Heart right ventricle (tissue), 16 donors: ENCODE data around the gene NUDT4. TPM values are rescaled to one million over a fixed set of nuclear protein-coding genes. Genes with fewer than 3 reads are reported as not detected.
A peak's percentile ranks its signal among the peaks of the same experiment; 100 is the strongest.

Source experiments
- ATAC-seq, 8 donors: fragments of 200-7000 bp; cut with Tn5 transposase; one replicate each; pipeline ENCODE4 v1.9.1; 2020; ENCODE audit warnings: mild to moderate bottlenecking in 8 of 8, moderate library complexity in 8 of 8, moderate number of reproducible peaks in 1 of 8
- DNase-seq, 2 donors: peaks; one replicate each; pipeline ENCODE4 v3.0.0-alpha.2; 2020
- H3K27ac ChIP-seq, 10 donors: fragments of 200-600 bp; sonication (generic) in 2 of 10; one replicate each; pipeline versions ENCODE4 v1.5.0 to v1.8.0; 2020 to 2022; ENCODE audit warnings: mild to moderate bottlenecking in 3 of 10
- H3K27me3 ChIP-seq, 7 donors: fragments of 200-600 bp; one replicate each; pipeline ENCODE4 v1.8.0; 2021 to 2022; ENCODE audit warnings: mild to moderate bottlenecking in 2 of 7
- H3K36me3 ChIP-seq, 9 donors: fragments of 200-600 bp; sonication (generic) in 1 of 9; one replicate each; pipeline versions ENCODE4 v1.5.0 to v1.8.0; 2020 to 2022; ENCODE audit warnings: mild to moderate bottlenecking in 2 of 9
- H3K4me1 ChIP-seq, 9 donors: fragments of 200-600 bp; sonication (generic) in 1 of 9; one replicate each; pipeline versions ENCODE4 v1.5.0 to v1.8.0; 2020 to 2022; ENCODE audit warnings: mild to moderate bottlenecking in 4 of 9
- H3K4me3 ChIP-seq, 10 donors: fragments of 200-600 bp; sonication (generic) in 2 of 10; one replicate each; pipeline versions ENCODE4 v1.5.0 to v1.8.0; 2020 to 2022; ENCODE audit warnings: mild to moderate bottlenecking in 7 of 10, moderate library complexity in 2 of 10
- H3K9me3 ChIP-seq, 11 donors: fragments of 200-600 bp in 10 of 11; sonication (generic) in 2 of 11; one replicate each; pipeline versions ENCODE4 v1.5.0 to v1.8.0; 2013 to 2022; ENCODE audit warnings: mild to moderate bottlenecking in 2 of 11, control low read depth in 1 of 11, moderate library complexity in 1 of 11
- WGBS, 2 donors: extraction: QIAGEN DNeasy Blood & Tissue Kit; methylation state at CpG; one replicate each; pipeline ENCODE4 v1.1.7; 2013; ENCODE audit warnings: inconsistent platforms in 1 of 2; 5-methylcytosine and 5-hydroxymethylcytosine counted together
- intact Hi-C, 10 donors: fragments of 100-400 bp; cut with DNase I; formaldehyde crosslinking; loops; one replicate each; pipeline versions ENCODE4 v1.11.1 to v1.14.2; 2022
- polyA plus RNA-seq, 2 donors: library from polyadenylated mRNA; stranded (reverse); fragments of 200-250 nt; gene quantifications; one replicate each; pipeline ENCODE4 v1.2.3, GENCODE V29; 2013
- total RNA-seq, 10 donors: library from RNA; stranded (reverse); fragmentation: NEBNext Ultra II Directional in 3 of 10; extraction: Animal tissue kit (Norgen Biotek cat#: 25700) in 3 of 10; gene quantifications; one replicate each; pipeline versions ENCODE4 v1.2.1 to v1.2.4, GENCODE V29; 2021 to 2023
- TF ChIP-seq, protein P1 (sequence below), 9 donors: fragments of 200-600 bp; sonication (generic) in 2 of 9; IDR thresholded peaks; one replicate each; pipeline versions ENCODE4 v1.5.0 to v1.8.0; 2021 to 2022; ENCODE audit warnings: antibody characterized with exemption in 9 of 9, mild to moderate bottlenecking in 5 of 9, moderate library complexity in 1 of 9
- donor health status: Arrhythmogenic right ventricular cardiomyopathy.
- donor health status: ischemic (EF 13 %, LVEDD 7.1; RV severe dilation, severe dysfunction).
- donor health status: healthy with polysubstance abuse.
- donor health status: DM: no; HTN: yes; CAD: no.
- donor health status: DM: no; HTN: no; CAD: no.
- donor health status: ischemic (EF 25% LVEDD 6.9; RV normal size, moderate dysfunction).
- donor health status: ischemic (EF 25% LVEDD 5.7; RV mildly dilated, moderate dysfunction).
- donor health status: healthy.
- donor health status: DM: yes; HTN: yes; CAD: no.
- donor health status: Ischemic cardiomyopathy.
- donor health status: ischemic (EF 35%, LVEDD 5.7; RV mildly dilated, moderate dysfunction).
- donor health status: nonischemic (EF 11% LVEDD 7.7; RV severe dilation, severe dysfunction).
- donor health status: DM: yes; HTN: yes; CAD: no.
- donor health status: PGD.
- donor health status: ischemic (EF 29% LVEDD 5.4; RV normal size, mild dysfunction).
- donor health status: nonischemic (EF 23%, LVEDD 6.1; RV moderate dilation, normal function).

Gene NUDT4
- total and polyA plus RNA-seq, 12 donors, result 61.1 to 663 (median 210) TPM

DNA sequence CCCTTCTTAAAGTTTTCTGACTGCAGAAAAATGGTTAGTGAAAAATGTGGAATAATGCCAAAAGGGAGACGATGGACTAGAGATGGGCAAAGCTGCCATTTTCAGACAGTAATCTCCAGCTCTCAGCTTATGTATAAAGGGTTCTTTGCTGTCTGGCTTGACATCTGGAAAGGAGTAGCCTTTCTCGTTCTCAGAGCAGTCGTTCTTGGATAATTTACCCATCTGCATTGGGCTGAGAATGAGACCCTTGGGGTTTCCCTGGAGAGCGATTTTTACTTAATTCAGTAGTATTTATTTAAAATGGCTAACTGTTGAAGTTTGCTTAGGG lies 1.2 kb downstream of the NUDT4 start:
- ATAC-seq (no peak), DNase-seq (no peak)
- WGBS, 2 donors, result 0 to 2% methylated on average over 4 of the region's 4 CpGs
- peaks cover 0 to 75% (median 47%) of the 10 kb centered on the region in 9 donors for H3K4me1 ChIP-seq
- TF ChIP-seq, protein P1, sequence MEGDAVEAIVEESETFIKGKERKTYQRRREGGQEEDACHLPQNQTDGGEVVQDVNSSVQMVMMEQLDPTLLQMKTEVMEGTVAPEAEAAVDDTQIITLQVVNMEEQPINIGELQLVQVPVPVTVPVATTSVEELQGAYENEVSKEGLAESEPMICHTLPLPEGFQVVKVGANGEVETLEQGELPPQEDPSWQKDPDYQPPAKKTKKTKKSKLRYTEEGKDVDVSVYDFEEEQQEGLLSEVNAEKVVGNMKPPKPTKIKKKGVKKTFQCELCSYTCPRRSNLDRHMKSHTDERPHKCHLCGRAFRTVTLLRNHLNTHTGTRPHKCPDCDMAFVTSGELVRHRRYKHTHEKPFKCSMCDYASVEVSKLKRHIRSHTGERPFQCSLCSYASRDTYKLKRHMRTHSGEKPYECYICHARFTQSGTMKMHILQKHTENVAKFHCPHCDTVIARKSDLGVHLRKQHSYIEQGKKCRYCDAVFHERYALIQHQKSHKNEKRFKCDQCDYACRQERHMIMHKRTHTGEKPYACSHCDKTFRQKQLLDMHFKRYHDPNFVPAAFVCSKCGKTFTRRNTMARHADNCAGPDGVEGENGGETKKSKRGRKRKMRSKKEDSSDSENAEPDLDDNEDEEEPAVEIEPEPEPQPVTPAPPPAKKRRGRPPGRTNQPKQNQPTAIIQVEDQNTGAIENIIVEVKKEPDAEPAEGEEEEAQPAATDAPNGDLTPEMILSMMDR (IDR thresholded peaks at IDR 0.05), result no peak
- H3K36me3 ChIP-seq, result peaks cover 0 to 3% (median 0%) of the 10 kb centered on the region in 9 donors
- peak overlapping the region; percentile 85 to 97 (median 94) for H3K27ac ChIP-seq
- peak overlapping the region; percentile 77 to 93 (median 84) for H3K4me3 ChIP-seq
- H3K9me3 ChIP-seq, result no peaks in the 10 kb centered on the region
- intact Hi-C loops, result loop anchor here in 5 of 10 donors (5.0 to 10.0 kb wide), 9 partner anchors 74 to 254 kb away; no protein-coding TSS in a partner anchor
- no peaks in the 10 kb centered on the region for H3K27me3 ChIP-seq

DNA sequence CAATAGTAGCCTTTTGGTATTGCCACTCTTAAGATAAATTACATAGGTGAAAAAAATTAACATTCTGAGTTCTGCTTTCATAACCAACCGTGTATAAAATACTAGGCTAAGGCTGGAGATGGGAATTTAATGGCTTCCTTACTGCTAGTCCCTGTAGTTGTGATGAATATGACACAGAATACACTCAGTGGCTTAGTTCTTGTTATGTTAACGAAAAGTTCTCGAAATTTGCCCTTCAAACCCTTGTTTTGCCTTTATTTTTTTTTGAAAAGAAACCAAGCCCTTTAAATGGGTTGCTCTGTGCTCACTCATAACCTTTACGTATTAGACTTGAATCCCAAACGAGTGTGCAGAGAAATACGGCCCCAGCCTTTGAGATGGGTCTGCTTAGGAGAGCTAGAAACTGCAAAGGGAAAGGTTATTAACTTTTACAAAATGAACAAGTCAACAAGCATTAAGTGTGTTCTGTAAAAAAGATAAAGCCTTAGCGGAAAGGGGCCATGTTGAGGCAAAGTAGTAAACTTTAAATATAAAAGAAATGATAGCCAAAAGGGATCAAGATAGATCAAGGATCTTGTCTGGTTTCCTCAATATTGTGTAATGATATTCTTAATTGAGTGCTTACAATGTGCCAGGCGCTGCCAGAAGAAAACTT lies 1.7 kb downstream of the NUDT4 start:
- H3K4me3 ChIP-seq, result peak overlapping the region; percentile 77 to 93 (median 84)
- 7 to 14% methylated on average over 8 of the region's 8 CpGs for WGBS, 2 donors
- intact Hi-C loops, result loop anchor here in 5 of 10 donors (5.0 to 10.0 kb wide), 9 partner anchors 75 to 255 kb away; no protein-coding TSS in a partner anchor
- no peak for ATAC-seq
- H3K27ac ChIP-seq, result peak overlapping the region; percentile 85 to 97 (median 94)
- peaks cover 0 to 8% (median 0%) of the 10 kb centered on the region in 9 donors for H3K36me3 ChIP-seq
- no peaks in the 10 kb centered on the region for H3K27me3 ChIP-seq
- H3K9me3 ChIP-seq, result no peaks in the 10 kb centered on the region
- DNase-seq, result no peak
- TF ChIP-seq, protein P1 (IDR thresholded peaks at IDR 0.05), result no peak
- peaks cover 0 to 75% (median 50%) of the 10 kb centered on the region in 9 donors for H3K4me1 ChIP-seq

DNA sequence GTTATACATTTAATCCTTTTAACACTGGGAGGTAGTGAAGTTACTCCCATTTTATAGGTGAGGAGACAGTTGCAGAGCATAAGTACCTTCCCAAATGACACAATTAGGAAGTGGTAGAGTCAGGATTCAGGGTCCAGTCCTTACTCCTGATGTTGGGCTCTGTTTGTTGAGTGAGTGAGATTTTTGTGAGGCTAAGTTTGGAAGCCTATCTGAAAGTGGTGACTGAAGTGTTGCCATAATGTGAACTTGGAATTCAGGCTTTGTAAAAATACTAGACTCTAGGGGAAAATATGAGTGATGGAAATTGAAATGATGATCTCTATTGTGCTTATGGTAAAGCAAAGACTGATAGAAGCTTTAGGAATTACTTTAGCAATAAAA lies 2.2 kb downstream of the NUDT4 start:
- Histone ChIP-seq H3K36me3 (peaks cover 0 to 13% (median 0%) of the 10 kb centered on the region in 9 donors), H3K9me3 (no peaks in the 10 kb centered on the region), H3K4me1 (peaks cover 0 to 75% (median 53%) of the 10 kb centered on the region in 9 donors), H3K27ac (peak overlapping the region; percentile 85 to 97 (median 94)), H3K27me3 (no peaks in the 10 kb centered on the region), H3K4me3 (peak overlapping the region; percentile 77 to 93 (median 84))
- DNase-seq (no peak), ATAC-seq (no peak)
- intact Hi-C loops, result loop anchor here in 8 of 10 donors (5.0 to 10.0 kb wide), 11 partner anchors 75 to 355 kb away; no protein-coding TSS in a partner anchor
- TF ChIP-seq, protein P1 (IDR thresholded peaks at IDR 0.05), result no peak

DNA sequence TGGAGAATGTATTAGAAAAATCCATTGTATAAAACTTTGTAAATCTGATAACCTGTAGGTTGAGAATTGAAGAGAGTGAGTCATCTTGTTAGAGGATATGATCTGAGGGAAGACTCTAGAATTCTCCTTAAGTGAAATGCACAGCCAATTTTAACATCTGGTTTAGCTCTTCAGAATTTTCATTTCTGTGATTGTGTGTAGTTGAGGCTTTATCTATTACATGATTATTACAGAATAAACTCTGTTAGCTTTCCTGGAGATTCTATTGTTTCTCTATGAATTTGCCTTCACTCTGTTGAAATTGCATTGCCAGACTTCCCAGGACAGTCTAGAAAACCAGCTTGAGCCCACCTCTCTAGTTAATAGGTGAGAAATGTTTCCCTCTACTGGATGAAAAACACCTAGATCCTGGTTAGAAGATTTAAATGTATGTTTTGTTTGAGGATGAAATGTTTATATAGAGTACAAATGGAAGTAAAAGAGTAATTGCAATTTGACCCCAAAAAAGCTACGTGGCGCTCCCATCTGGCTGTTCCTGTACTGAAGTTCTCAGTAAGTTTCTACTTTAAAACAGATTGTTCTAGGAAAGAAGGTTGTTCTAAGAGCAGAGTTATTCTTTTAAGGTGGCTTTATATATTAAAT lies 2.9 kb downstream of the NUDT4 start:
- H3K36me3 ChIP-seq, result peaks cover 0 to 15% (median 0%) of the 10 kb centered on the region in 9 donors
- intact Hi-C loops, result loop anchor here in 3 of 10 donors (5.0 to 10.0 kb wide), 3 partner anchors 256 to 356 kb away; no protein-coding TSS in a partner anchor

More for the DNA sequence above, 2.9 kb downstream of the NUDT4 start:
- ATAC-seq, result no peak
- DNase-seq, result no peak
- Histone ChIP-seq H3K4me1 (peaks cover 0 to 76% (median 58%) of the 10 kb centered on the region in 9 donors), H3K27me3 (no peaks in the 10 kb centered on the region), H3K4me3 (peak overlapping the region; percentile 77 to 93 (median 84)), H3K9me3 (no peaks in the 10 kb centered on the region), H3K27ac (peak overlapping the region; percentile 85 to 97 (median 94))
- 32 to 36% methylated on average over 2 of the region's 2 CpGs for WGBS, 2 donors
- TF ChIP-seq, protein P1 (IDR thresholded peaks at IDR 0.05), result peak in 6 of 9 donors; percentile 15 to 46 (median 34)
